ENCODE measurements around the gene SLC35E1.
"Not testable (repeated sequence)": the region's sequence is repeated elsewhere in the genome, so short reads cannot be mapped to it uniquely, and the experiment has no call there.

Gene SLC35E1

DNA sequence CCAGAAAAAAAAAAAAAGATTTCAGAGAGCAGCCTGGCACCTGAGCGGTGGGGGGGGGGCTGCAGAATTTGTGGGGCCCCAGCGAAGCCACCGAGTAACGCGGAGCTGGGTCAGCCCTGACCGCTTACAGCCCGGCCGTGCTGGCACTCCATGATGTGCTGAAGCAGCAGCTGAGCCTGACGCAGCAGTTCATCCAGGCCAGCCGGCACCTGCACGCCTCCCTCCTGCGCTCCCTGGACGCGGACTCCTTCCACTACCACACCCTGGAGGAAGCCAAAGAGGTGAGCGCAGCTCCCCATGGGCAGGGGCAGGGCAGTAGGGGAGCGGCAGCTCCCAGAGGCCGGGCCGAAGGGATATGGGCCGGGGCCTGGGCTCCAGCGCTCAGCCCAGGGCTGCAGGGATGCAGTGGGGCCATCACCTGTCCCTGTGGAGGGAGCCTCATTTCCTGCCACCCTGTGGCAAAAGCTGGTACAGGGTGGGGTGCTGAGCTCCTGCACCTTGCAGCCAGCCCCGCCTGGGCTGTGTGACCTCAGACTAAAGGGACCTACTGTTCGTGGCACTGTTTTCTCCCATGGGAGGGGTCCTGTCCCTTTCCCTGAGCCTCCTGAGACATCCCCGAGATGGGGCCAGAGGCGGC is 57.7 kb downstream of the SLC35E1 start:
- TF ChIP-seq CTCF (IDR thresholded peaks at IDR 0.05; ENCODE audit: poor library complexity, severe bottlenecking), result no peak
- H3K4me1 ChIP-seq (ENCODE audit: insufficient read depth, poor library complexity, severe bottlenecking), result no peaks in the 10 kb centered on the region
- DNase-seq (ENCODE audit: low spot score) (peak; percentile 54), ATAC-seq (ENCODE audit: low read depth) (peak; percentile 32; the same call in 1 of the 3 replicates)
- peaks cover 31% of the 10 kb centered on the region for H3K36me3 ChIP-seq (ENCODE audit: low read depth)
- no peaks in the 10 kb centered on the region for H3K27me3 ChIP-seq (ENCODE audit: insufficient read depth, poor library complexity, severe bottlenecking)
- H3K27ac ChIP-seq (ENCODE audit: poor library complexity, severe bottlenecking), result no peak overlapping the region
- no peak overlapping the region for H3K4me3 ChIP-seq (ENCODE audit: severe bottlenecking)
- no peaks in the 10 kb centered on the region for H3K9me3 ChIP-seq (ENCODE audit: severe bottlenecking)

- peaks cover 12% of the 10 kb centered on the region for H3K36me3 ChIP-seq (ENCODE audit: low read depth)
- DNase-seq (ENCODE audit: low spot score); H3K27ac ChIP-seq (ENCODE audit: poor library complexity, severe bottlenecking); H3K4me3 ChIP-seq (ENCODE audit: severe bottlenecking); ATAC-seq (ENCODE audit: low read depth); H3K4me1 ChIP-seq (ENCODE audit: insufficient read depth, poor library complexity, severe bottlenecking); H3K9me3 ChIP-seq (ENCODE audit: severe bottlenecking); H3K27me3 ChIP-seq (ENCODE audit: insufficient read depth, poor library complexity, severe bottlenecking): not testable (repeated sequence)
Measured at GRCh38 chr19:16512611-16513010, 59.6 kb downstream of the SLC35E1 start.

- ATAC-seq (ENCODE audit: low read depth) (no peak), DNase-seq (ENCODE audit: low spot score) (no peak)
- Histone ChIP-seq H3K9me3 (ENCODE audit: severe bottlenecking) (no peaks in the 10 kb centered on the region), H3K4me3 (ENCODE audit: severe bottlenecking) (no peak overlapping the region), H3K4me1 (ENCODE audit: insufficient read depth, poor library complexity, severe bottlenecking) (no peaks in the 10 kb centered on the region), H3K27me3 (ENCODE audit: insufficient read depth, poor library complexity, severe bottlenecking) (no peaks in the 10 kb centered on the region), H3K27ac (ENCODE audit: poor library complexity, severe bottlenecking) (no peak overlapping the region), H3K36me3 (ENCODE audit: low read depth) (peaks cover 9% of the 10 kb centered on the region)
- TF ChIP-seq CTCF (IDR thresholded peaks at IDR 0.05; ENCODE audit: poor library complexity, severe bottlenecking), result no peak
Measured at GRCh38 chr19:16509141-16510061, 62.8 kb downstream of the SLC35E1 start.

GRCh38 chr19:16508546-16508945 is 63.7 kb downstream of the SLC35E1 start:
- no peak overlapping the region for H3K27ac ChIP-seq (ENCODE audit: poor library complexity, severe bottlenecking)
- TF ChIP-seq CTCF (IDR thresholded peaks at IDR 0.05; ENCODE audit: poor library complexity, severe bottlenecking), result no peak
- no peaks in the 10 kb centered on the region for H3K4me1 ChIP-seq (ENCODE audit: insufficient read depth, poor library complexity, severe bottlenecking)
- H3K4me3 ChIP-seq (ENCODE audit: severe bottlenecking), result no peak overlapping the region
- no peak for ATAC-seq (ENCODE audit: low read depth)
- H3K27me3 ChIP-seq (ENCODE audit: insufficient read depth, poor library complexity, severe bottlenecking), result no peaks in the 10 kb centered on the region
- H3K36me3 ChIP-seq (ENCODE audit: low read depth), result peaks cover 16% of the 10 kb centered on the region
- DNase-seq (ENCODE audit: low spot score), result no peak
- no peaks in the 10 kb centered on the region for H3K9me3 ChIP-seq (ENCODE audit: severe bottlenecking)

DNA sequence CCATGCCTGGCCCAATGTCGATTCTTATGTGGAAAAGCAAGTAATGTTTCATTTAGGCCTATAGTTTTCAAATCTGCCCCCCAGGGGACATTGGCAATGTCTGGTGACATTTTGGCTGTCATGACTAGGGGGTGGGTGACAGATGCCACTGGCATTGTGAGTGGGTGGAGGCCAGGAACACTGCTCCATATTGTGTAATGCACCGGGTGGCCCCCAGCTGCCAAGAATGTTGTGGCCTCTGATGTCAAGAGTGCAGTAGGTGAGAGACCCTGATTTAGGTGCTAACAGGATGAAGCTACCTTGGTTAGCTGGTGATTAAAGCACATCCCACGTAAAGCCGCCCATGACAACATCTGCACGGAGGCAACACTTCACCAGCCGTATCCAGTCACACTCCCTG is 65.3 kb downstream of the SLC35E1 start:
- DNase-seq (ENCODE audit: low spot score) (no peak), ATAC-seq (ENCODE audit: low read depth) (no peak)
- no peak for TF ChIP-seq CTCF (IDR thresholded peaks at IDR 0.05; ENCODE audit: poor library complexity, severe bottlenecking)
- no peak overlapping the region for H3K4me3 ChIP-seq (ENCODE audit: severe bottlenecking)
- H3K27me3 ChIP-seq (ENCODE audit: insufficient read depth, poor library complexity, severe bottlenecking), result no peaks in the 10 kb centered on the region
- no peak overlapping the region for H3K27ac ChIP-seq (ENCODE audit: poor library complexity, severe bottlenecking)
- H3K9me3 ChIP-seq (ENCODE audit: severe bottlenecking), result no peaks in the 10 kb centered on the region
- peaks cover 20% of the 10 kb centered on the region for H3K36me3 ChIP-seq (ENCODE audit: low read depth)
- no peaks in the 10 kb centered on the region for H3K4me1 ChIP-seq (ENCODE audit: insufficient read depth, poor library complexity, severe bottlenecking)

DNA sequence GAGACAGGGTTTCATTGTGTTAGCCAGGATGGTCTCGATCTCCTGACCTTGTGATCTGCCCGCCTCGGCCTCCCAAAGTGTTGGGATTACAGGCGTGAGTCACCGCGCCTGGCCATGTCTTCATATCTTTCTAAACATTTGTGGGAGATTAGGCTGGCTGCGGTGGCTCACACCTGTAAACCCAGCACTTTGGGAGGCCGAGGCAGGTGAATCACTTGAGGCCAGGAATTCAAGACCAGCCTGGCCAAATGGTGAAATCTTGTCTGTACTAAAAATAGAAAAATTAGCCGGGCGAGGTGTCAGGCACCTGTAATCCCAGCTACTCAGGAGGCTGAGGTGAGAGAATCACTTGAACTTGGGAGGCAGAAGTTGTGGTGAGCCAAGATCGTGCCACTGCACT is 66.1 kb downstream of the SLC35E1 start:
- peaks cover 20% of the 10 kb centered on the region for H3K36me3 ChIP-seq (ENCODE audit: low read depth)
- H3K27me3 ChIP-seq (ENCODE audit: insufficient read depth, poor library complexity, severe bottlenecking); H3K9me3 ChIP-seq (ENCODE audit: severe bottlenecking); H3K27ac ChIP-seq (ENCODE audit: poor library complexity, severe bottlenecking); DNase-seq (ENCODE audit: low spot score); H3K4me3 ChIP-seq (ENCODE audit: severe bottlenecking); ATAC-seq (ENCODE audit: low read depth); H3K4me1 ChIP-seq (ENCODE audit: insufficient read depth, poor library complexity, severe bottlenecking): not testable (repeated sequence)
